GM10266 (cell line): ENCODE data around the gene ZBTB20.

Source experiments
- DNase-seq: peaks from one replicate; pipeline ENCODE4 v3.0.0; 2012; ENCODE audit errors: extremely low spot score
- TF ChIP-seq, protein P1 (sequence below): IDR thresholded peaks from 2 replicates; pipeline ENCODE4 v1.5.1; 2012; ENCODE audit warnings: mild to moderate bottlenecking, low read depth; ENCODE audit not compliant: control insufficient read depth, insufficient read depth; ENCODE audit errors: missing control alignments

The ZBTB20 gene

DNA sequence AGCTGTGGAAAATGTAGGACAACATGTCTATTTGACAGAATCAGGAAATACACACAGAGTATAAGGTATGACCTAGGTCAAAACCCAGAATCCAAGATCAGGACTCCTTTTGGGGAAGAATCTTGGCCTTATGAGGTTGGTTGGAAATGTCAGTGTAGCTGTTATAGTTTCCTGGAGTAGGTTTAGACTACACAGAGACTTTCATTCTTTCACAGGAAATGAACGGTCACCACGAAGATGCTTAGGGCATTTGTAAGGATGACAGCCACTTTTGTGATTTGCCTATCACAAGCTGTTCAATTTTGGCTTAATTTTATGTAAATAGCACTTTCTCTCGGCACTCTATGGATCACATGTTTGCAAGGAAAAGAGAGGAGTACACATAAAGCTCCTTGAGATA, 18.6 kb upstream of the ZBTB20 start:
- TF ChIP-seq, protein P1, sequence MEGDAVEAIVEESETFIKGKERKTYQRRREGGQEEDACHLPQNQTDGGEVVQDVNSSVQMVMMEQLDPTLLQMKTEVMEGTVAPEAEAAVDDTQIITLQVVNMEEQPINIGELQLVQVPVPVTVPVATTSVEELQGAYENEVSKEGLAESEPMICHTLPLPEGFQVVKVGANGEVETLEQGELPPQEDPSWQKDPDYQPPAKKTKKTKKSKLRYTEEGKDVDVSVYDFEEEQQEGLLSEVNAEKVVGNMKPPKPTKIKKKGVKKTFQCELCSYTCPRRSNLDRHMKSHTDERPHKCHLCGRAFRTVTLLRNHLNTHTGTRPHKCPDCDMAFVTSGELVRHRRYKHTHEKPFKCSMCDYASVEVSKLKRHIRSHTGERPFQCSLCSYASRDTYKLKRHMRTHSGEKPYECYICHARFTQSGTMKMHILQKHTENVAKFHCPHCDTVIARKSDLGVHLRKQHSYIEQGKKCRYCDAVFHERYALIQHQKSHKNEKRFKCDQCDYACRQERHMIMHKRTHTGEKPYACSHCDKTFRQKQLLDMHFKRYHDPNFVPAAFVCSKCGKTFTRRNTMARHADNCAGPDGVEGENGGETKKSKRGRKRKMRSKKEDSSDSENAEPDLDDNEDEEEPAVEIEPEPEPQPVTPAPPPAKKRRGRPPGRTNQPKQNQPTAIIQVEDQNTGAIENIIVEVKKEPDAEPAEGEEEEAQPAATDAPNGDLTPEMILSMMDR: no peak
- DNase-seq: no peak

DNA sequence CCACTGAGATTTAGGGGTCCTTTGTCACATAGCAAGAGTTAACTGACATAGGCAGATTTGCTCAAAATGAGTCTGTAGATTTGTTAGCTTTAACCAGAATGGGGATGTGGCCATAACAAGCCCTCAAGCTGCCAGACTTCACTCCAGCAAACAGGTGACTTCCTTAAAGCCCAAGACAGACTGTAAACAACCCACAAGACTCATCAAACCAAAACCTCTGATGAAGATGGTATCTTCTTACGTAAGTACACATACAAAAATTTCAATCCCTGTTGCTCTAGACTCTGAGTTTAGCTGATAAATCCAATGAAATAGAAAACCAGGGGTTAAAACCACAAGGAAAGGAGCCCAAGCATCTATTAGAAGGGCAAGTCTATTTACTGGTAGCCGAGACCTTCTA, 18.2 kb upstream of the ZBTB20 start:
- DNase-seq: no peak
- TF ChIP-seq, protein P1: no peak

DNA sequence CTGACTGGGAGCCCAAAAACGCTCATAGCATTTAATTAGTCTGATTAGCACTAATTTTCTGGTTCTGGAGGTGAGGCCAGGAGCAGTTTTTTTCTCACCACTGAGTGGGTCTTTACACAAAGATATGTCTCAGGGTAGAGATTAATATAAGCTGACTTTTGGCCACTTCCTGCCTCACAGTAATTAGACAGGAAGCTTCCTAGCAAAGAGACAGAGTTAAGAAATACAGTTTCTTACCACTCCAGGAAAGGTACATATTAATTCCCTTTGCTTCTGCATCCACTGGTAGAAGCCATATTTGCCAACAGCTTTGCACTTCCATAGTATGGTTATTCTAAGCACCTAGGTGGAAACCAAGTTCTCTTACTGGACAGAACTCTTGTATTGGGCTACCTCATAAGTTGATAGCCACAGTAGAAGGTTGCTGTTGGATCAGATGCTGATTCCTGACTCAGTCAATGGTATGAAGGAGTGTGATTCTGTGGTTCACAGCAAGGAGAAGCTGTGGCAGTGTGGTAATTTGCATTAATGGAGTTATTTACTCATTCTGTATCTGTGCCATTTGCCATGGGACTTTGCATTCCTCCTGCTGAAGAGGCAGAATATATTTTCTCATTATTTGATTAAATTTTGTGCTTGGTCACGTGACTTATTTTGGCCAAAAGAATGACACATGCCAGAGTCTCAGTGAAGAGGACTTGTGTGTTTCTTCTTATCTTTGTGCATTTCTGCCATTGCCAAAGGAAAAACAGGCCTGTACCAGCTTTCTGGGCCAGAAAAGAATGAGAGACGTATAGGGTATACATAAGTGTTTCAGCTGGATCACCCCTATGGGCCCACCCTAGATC, 17.5 kb upstream of the ZBTB20 start:
- no peak for DNase-seq
- TF ChIP-seq, protein P1: no peak

DNA sequence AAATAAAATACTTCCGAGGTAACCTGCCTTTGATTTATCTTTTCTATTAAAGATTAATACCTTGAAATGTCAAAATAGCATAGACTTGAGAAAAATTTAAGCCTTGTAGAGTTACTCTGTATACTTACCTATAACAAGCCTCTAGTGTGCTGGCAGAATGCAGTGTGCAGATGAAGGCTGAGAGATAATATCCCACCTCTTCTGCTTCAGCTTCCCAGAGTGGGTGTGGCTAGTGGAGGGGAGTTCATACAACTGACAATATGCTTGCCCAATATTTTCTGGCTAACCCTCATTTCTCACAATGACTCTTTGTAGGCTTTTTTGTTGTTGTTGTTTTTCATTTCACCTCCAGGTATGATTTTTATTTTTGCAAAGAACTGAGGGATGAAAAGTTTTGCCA, 15.7 kb upstream of the ZBTB20 start:
- no peak for DNase-seq
- TF ChIP-seq, protein P1: no peak

DNA sequence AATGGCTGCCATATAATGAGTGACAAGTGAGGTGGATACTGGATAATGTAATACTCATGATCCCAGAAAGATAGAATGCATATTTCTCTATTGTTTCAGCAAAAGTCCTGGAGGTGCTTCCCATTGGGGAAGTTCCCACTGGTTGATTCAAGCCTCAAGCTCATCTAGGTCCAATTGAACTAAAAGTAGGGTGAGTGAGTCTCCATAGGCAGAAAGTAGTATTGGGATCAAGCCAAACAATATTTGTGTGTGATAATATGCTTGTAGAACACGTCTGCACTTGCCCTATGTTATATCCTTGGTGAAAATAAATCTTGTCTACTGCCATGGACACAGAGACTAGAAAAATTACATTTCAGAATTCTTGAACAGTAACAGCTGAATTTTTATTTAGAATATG, 14.8 kb upstream of the ZBTB20 start:
- TF ChIP-seq, protein P1: no peak
- no peak for DNase-seq

DNA sequence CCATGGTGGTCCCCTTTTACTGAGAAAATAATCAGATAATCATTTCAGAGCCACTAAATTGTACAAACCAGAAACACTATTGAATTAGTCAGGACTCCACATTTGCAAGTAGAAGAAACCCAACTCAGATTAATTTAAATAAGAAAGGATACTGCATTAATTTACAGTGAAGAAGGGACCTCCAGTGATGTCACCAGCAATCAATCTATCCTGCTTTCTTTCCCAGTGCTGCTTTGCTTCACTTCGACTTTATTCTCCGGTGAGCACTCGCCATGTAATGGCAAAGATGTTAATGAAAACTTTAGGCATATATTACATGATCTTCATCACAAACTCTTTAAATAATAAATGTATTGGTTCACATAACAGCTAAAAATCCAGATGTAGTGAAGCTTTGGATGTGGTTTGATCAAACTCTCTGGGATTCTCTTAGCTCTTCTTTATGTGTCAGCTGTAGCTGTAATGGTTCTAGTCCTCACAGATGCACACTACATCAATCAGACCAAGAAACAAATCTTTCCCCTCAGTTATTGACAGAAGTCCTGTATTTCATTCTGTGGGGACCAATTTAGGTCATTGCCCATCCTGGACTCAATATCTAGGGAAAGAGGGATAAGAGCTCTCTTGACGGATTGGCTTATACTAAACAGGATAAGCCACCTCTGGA, 14.2 kb upstream of the ZBTB20 start:
- no peak for DNase-seq
- TF ChIP-seq, protein P1: no peak

DNA sequence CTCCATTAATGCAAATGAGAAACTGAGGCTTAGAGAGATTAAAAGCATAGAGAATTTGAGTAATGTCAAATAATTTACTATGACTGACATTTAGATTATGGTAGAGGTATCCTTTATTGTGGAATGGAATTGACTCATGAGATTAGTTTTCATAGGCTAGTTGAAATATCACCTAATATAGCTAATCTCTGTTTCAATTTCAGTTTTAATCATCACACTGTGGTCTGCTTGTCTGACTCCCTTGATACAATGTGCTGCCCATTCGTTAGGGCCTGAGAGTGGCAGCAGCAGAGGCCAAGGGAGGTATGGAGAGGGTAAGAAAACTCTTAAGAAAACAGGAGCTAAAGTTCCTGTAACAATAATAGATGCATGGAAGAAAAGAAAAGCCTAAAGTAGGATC, 13.2 kb upstream of the ZBTB20 start:
- TF ChIP-seq, protein P1: no peak
- DNase-seq: peak; percentile 50
